Right ventricle myocardium superior (tissue), 1 donor: Measurements from ENCODE around the gene IRAK3. TPM values are rescaled to one million over a fixed set of nuclear protein-coding genes. Genes with fewer than 3 reads are reported as not detected.
A peak's percentile ranks its signal among the peaks of the same experiment; 100 is the strongest.

Experiments used
- ATAC-seq: fragments of 200-7000 bp; cut with Tn5 transposase; one replicate; pipeline ENCODE4 v1.9.1; 2020; ENCODE audit warnings: mild to moderate bottlenecking; ENCODE audit not compliant: poor library complexity
- DNase-seq: peaks from one replicate; pipeline ENCODE4 v3.0.0-alpha.2; 2020
- intact Hi-C: fragments of 100-400 bp; cut with DNase I; formaldehyde crosslinking; loops from one replicate; pipeline ENCODE4 v1.11.2; 2022
- long read RNA-seq: library from polyadenylated mRNA; unstranded; transcript quantifications from one replicate; pipeline ENCODE4 v2.0.0, GENCODE V29; 2021
- total RNA-seq: library from RNA; stranded (reverse); fragmentation: NEBNext Ultra II Directional; extraction: Animal tissue kit (Norgen Biotek cat#: 25700); gene quantifications from one replicate; pipeline ENCODE4 v1.2.1, GENCODE V29; 2021
- donor health status: DM: no; HTN: yes; CAD: no; lungs with severe emphysema.

Gene IRAK3
- total RNA-seq = 4.0 TPM
- long read RNA-seq, partial matches to known transcripts = 0 of 1 reads
- long read RNA-seq, other reads (novel, unspliced or antisense) = 1 of 1 reads

- intact Hi-C loops = no loop called here
- peak; percentile 94 for DNase-seq
- ATAC-seq = peak; percentile 96
These were observed at the start of gene IRAK3 for GRCh38 chr12:66188584-66189485. Gene IRAK3, plus strand, starts transcription at chr12:66189214. Its CDS starts 86 bp downstream, at chr12:66189300.

- intact Hi-C loops = no loop called here
- DNase-seq = no peak
- ATAC-seq = peak; percentile 35
These were observed 49.7 kb upstream of the IRAK3 start for GRCh38 chr12:66139328-66139727.

- intact Hi-C loops = no loop called here
- no peak for DNase-seq
- no peak for ATAC-seq
These were observed 48.3 kb upstream of the IRAK3 start for GRCh38 chr12:66140731-66141130.

- intact Hi-C loops = no loop called here
- no peak for DNase-seq
- ATAC-seq = no peak
These were observed 47.7 kb upstream of the IRAK3 start for GRCh38 chr12:66141299-66141698.

- intact Hi-C loops = no loop called here
- no peak for DNase-seq
- ATAC-seq = no peak
These were observed 46.2 kb upstream of the IRAK3 start for GRCh38 chr12:66142826-66143225.

GRCh38 chr12:66143868-66144267 lies 45.1 kb upstream of the IRAK3 start:
- peak; percentile 87 for ATAC-seq
- intact Hi-C loops = no loop called here
- DNase-seq = no peak

- intact Hi-C loops = no loop called here
- ATAC-seq (peak; percentile 84), DNase-seq (no peak)
These were observed 43.9 kb upstream of the IRAK3 start for GRCh38 chr12:66144791-66145754.

GRCh38 chr12:66149702-66150398 lies 39.2 kb upstream of the IRAK3 start:
- intact Hi-C loops = no loop called here
- peak; percentile 31 for ATAC-seq

GRCh38 chr12:66152732-66153131 lies 36.3 kb upstream of the IRAK3 start:
- intact Hi-C loops = no loop called here
- no peak for DNase-seq
- ATAC-seq = no peak

More at GRCh38 chr12:66149702-66150398, 39.2 kb upstream of the IRAK3 start:
- DNase-seq = peak; percentile 46

GRCh38 chr12:66154776-66155175 lies 34.2 kb upstream of the IRAK3 start:
- DNase-seq = no peak
- no peak for ATAC-seq
- intact Hi-C loops = no loop called here

GRCh38 chr12:66156654-66157053 lies 32.4 kb upstream of the IRAK3 start:
- DNase-seq = no peak
- no peak for ATAC-seq
- intact Hi-C loops = no loop called here

- no peak for ATAC-seq
- no peak for DNase-seq
- intact Hi-C loops = no loop called here
These were observed 29.9 kb upstream of the IRAK3 start for GRCh38 chr12:66159123-66159522.

GRCh38 chr12:66160704-66161103 lies 28.3 kb upstream of the IRAK3 start:
- no peak for DNase-seq
- intact Hi-C loops = no loop called here
- no peak for ATAC-seq

- no peak for DNase-seq
- ATAC-seq = no peak
- intact Hi-C loops = no loop called here
These were observed 26.3 kb upstream of the IRAK3 start for GRCh38 chr12:66162701-66163100.

GRCh38 chr12:66163289-66163688 lies 25.7 kb upstream of the IRAK3 start:
- ATAC-seq = no peak
- no peak for DNase-seq
- intact Hi-C loops = no loop called here

- no peak for DNase-seq
- intact Hi-C loops = no loop called here
- ATAC-seq = no peak
These were observed 24.6 kb upstream of the IRAK3 start for GRCh38 chr12:66164349-66164821.

- ATAC-seq (no peak), DNase-seq (no peak)
- intact Hi-C loops = no loop called here
These were observed 23.9 kb upstream of the IRAK3 start for GRCh38 chr12:66165141-66165540.

- DNase-seq (no peak), ATAC-seq (no peak)
- intact Hi-C loops = no loop called here
These were observed 22.5 kb upstream of the IRAK3 start for GRCh38 chr12:66166561-66166960.

GRCh38 chr12:66168410-66168809 lies 20.6 kb upstream of the IRAK3 start:
- ATAC-seq (no peak), DNase-seq (no peak)
- intact Hi-C loops = no loop called here
